Endothelial cell of umbilical vein (primary cell): ENCODE measurements around the gene RPS6KA4. TPM values are rescaled to one million over a fixed set of nuclear protein-coding genes. Genes with fewer than 3 reads are reported as not detected.

Experiments used
- BruUV-seq: library from RNA; stranded (reverse); fragments of 400-500 nt; replicated peaks from 2 replicates; lab custom pipeline; 2021; lab: Mats Ljungman, UMichigan
- CTCF ChIA-PET: fragments of 300-600, 350-600 bp; sonication (Branson Sonifier 250); formaldehyde crosslinking; loops from one replicate; lab custom pipeline; 2021; ENCODE audit warnings: antibody characterized with exemption, inconsistent platforms; lab: Charles Lee
- POLR2A ChIA-PET: fragments of 300-600, 350-600 bp; sonication (Branson Sonifier 250); formaldehyde crosslinking; loops from one replicate; lab custom pipeline; 2021; ENCODE audit warnings: antibody characterized with exemption, inconsistent platforms; lab: Charles Lee
- DNase-seq: peaks from one replicate; pipeline ENCODE4 v3.0.0-alpha.2; 2011; ENCODE audit warnings: low read depth, low spot score
- FAIRE-seq: peaks from 2 replicates; lab custom pipeline; 2011; peaks lifted over from hg19 to GRCh38; lab: Jason Lieb, UNC
- H2AFZ ChIP-seq: 2 replicates; pipeline ENCODE4 v1.6.0; 2012; ENCODE audit warnings: low read depth, low read length, control low read depth, inconsistent platforms
- H3K27ac ChIP-seq: 2 replicates; pipeline ENCODE4 v1.5.1; 2011; ENCODE audit warnings: low read depth, mild to moderate bottlenecking, control low read depth, low read length, moderate library complexity; ENCODE audit not compliant: insufficient read depth
- H3K27me3 ChIP-seq, 2 experiments: 2 replicates each; pipeline versions ENCODE4 v1.6.0 to v1.6.1; 2011; ENCODE audit warnings: low read length in 2 of 2, mixed read lengths in 1 of 2; ENCODE audit not compliant: control insufficient read depth in 2 of 2, insufficient read depth in 2 of 2
- H3K36me3 ChIP-seq, 2 experiments: 2 replicates in 1 of 2; 3 replicates in 1 of 2; pipeline ENCODE4 v1.5.1; 2011; ENCODE audit warnings: low read length in 2 of 2, mild to moderate bottlenecking in 1 of 2, moderate library complexity in 1 of 2; ENCODE audit not compliant: control insufficient read depth in 2 of 2, insufficient read depth in 2 of 2; ENCODE audit errors: extremely low read depth in 1 of 2
- H3K4me1 ChIP-seq: 3 replicates; pipeline ENCODE4 v1.5.1; 2011; ENCODE audit warnings: mild to moderate bottlenecking, low read length; ENCODE audit not compliant: control insufficient read depth, insufficient read depth; ENCODE audit errors: extremely low read depth
- H3K4me2 ChIP-seq: 2 replicates; pipeline ENCODE4 v1.6.1; 2011; ENCODE audit warnings: low read length, control low read depth, mixed read lengths; ENCODE audit not compliant: insufficient read depth
- H3K4me3 ChIP-seq, 3 experiments: fragments of 200-600 bp in 1 of 3; sonication (generic), shearing (Covaris generic) in 1 of 3; replicated peaks in 1 of 3; 2 replicates each; pipeline ENCODE4 v1.5.1; 2011 to 2016; ENCODE audit warnings: control low read depth in 3 of 3, low read length in 3 of 3, mild to moderate bottlenecking in 2 of 3, inconsistent platforms in 1 of 3, low read depth in 1 of 3, moderate library complexity in 1 of 3; ENCODE audit not compliant: insufficient read depth in 1 of 3
- H3K79me2 ChIP-seq: 2 replicates; pipeline ENCODE4 v1.6.0; 2012; ENCODE audit warnings: low read length, inconsistent platforms; ENCODE audit not compliant: control insufficient read depth, insufficient read depth
- H3K9ac ChIP-seq: replicated peaks from 2 replicates; pipeline ENCODE3; 2011; ENCODE audit warnings: low read length, control low read depth; ENCODE audit not compliant: insufficient read depth; ENCODE audit errors: extremely low read depth
- H3K9me1 ChIP-seq: replicated peaks from 3 replicates; pipeline ENCODE4 v1.6.0; 2011; ENCODE audit warnings: mild to moderate bottlenecking, low read length; ENCODE audit not compliant: control insufficient read depth, insufficient read depth; ENCODE audit errors: extremely low read depth
- H3K9me3 ChIP-seq: replicated peaks from 2 replicates; pipeline ENCODE4 v1.5.1; 2012; ENCODE audit warnings: low read length, inconsistent platforms; ENCODE audit not compliant: control insufficient read depth, insufficient read depth
- H4K20me1 ChIP-seq: replicated peaks from 2 replicates; pipeline ENCODE3; 2011; ENCODE audit warnings: mild to moderate bottlenecking, low read length; ENCODE audit not compliant: control insufficient read depth, insufficient read depth; ENCODE audit errors: extremely low read depth
- CTCF ChIP-seq, 2 donors: IDR thresholded peaks; 1 replicate in 1 of 2; 2 replicates in 1 of 2; pipeline ENCODE4 v1.5.1; 2011; ENCODE audit warnings: low read length in 2 of 2, mild to moderate bottlenecking in 2 of 2, moderate library complexity in 2 of 2, control low read depth in 1 of 2, inconsistent platforms in 1 of 2, low read depth in 1 of 2; ENCODE audit not compliant: insufficient read depth in 1 of 2; ENCODE audit errors: extremely low read depth in 1 of 2
- MAX ChIP-seq: IDR thresholded peaks from 2 replicates; pipeline ENCODE4 v1.6.1; 2011; ENCODE audit not compliant: insufficient read depth, insufficient read length
- MYC ChIP-seq: IDR thresholded peaks from one replicate; pipeline ENCODE4 v1.6.1; 2011; ENCODE audit warnings: mild to moderate bottlenecking, low read depth, low read length
- POLR2A ChIP-seq: IDR thresholded peaks from 2 replicates; pipeline ENCODE4 v1.6.1; 2012; ENCODE audit warnings: low read depth, mild to moderate bottlenecking, control low read depth, low read length
- POLR2AphosphoS5 ChIP-seq: IDR thresholded peaks from 2 replicates; pipeline ENCODE4 v1.6.1; 2012; ENCODE audit warnings: low read depth, mild to moderate bottlenecking, control low read depth, low read length, moderate library complexity; ENCODE audit not compliant: insufficient read depth
- dilution Hi-C: fragments of 300-500 bp; cut with MboI; formaldehyde crosslinking; loops from one replicate; pipeline ENCODE4 v1.15.0; 2019; ENCODE audit warnings: low sequenced_read_pairs; ENCODE audit not compliant: extremely low pct_ligation_motif_present
- intact Hi-C: fragments of 100-400 bp; cut with micrococcal nuclease; formaldehyde crosslinking; loops from one replicate; pipeline ENCODE4 v1.10.0; 2022
- polyA plus RNA-seq, 4 experiments: library from polyadenylated mRNA; depleted of rRNA in 3 of 4; stranded (reverse) in 3 of 4; unstranded in 1 of 4; fragments of >200 nt; gene quantifications; 2 replicates each; pipeline versions ENCODE4 v1.2.1 to v1.2.3, GENCODE V29; 2011 to 2012; ENCODE audit warnings: missing spikeins in 1 of 4
- total RNA-seq: library from RNA; stranded (reverse); gene quantifications from 2 replicates; pipeline ENCODE4 v1.2.3, GENCODE V29; 2021

The RPS6KA4 gene
- total and polyA plus RNA-seq, 2 donors (not counting 3 experiments of a cell fraction or from before 2014, with no cell fraction given) = 26.5 to 44.1 TPM

GRCh38 chr11:64317325-64317960 lies 41.5 kb upstream of the RPS6KA4 start, which contains the start of gene TRMT112:
Gene TRMT112 (minus strand): TSS chr11:64317559. CDS start chr11:64317526, 33 bp downstream.
- intact Hi-C loops (loop anchor here (1.0 kb wide), 2 partner anchors 12 to 38 kb away; partner anchors contain the start of gene ESRRA), dilution Hi-C loops (no loop called here)
- no peak for TF ChIP-seq MYC
- TF ChIP-seq CTCF (IDR thresholded peaks at IDR 0.05; ENCODE audit: extremely low read depth in 1 of 2, insufficient read depth in 1 of 2, low read depth in 1 of 2, low read length in 2 of 2) = no peak
- TF ChIP-seq POLR2AphosphoS5 = peak; percentile 83
- peak; percentile 30 for TF ChIP-seq MAX
- peak; percentile 84 for TF ChIP-seq POLR2A
- Histone ChIP-seq H3K27ac (peak within 1 kb of the TSS; percentile 87), H3K9ac (peak within 1 kb of the TSS; percentile 77), H3K4me2 (peak within 1 kb of the TSS; percentile 87), H4K20me1 (no peaks in the 10 kb centered on the region), H3K9me3 (no peaks in the 10 kb centered on the region), H3K4me3 (peak within 1 kb of the TSS; percentile 57 to 76 (median 75)), H3K27me3 (no peaks in the 10 kb centered on the region), H3K9me1 (no peaks in the 10 kb centered on the region), H2AFZ (peak within 1 kb of the TSS; percentile 65), H3K4me1 (peaks cover 10% of the 10 kb centered on the region), H3K79me2 (peaks cover 4% of the 10 kb centered on the region), H3K36me3 (peaks cover 2 to 16% of the 10 kb centered on the region in 2 experiments)
- no TSS peak for BruUV-seq
- POLR2A ChIA-PET = interaction anchor here (0.6 to 2.1 kb wide), 7 partner anchors 8 to 136 kb away, joined by 3 to 6 read pairs (median 5); partner anchors contain the start of genes NUDT22, STIP1 and TRPT1
- DNase-seq = peak; percentile 94
- peak; percentile 99 for FAIRE-seq
- CTCF ChIA-PET = interaction anchor here (0.5 to 3.6 kb wide), 24 partner anchors 10 to 582 kb away, joined by 3 to 72 read pairs (median 6); partner anchors contain the start of genes BAD, CATSPERZ, CCDC88B and ESRRA
